Thyroid gland (tissue), 4 donors: ENCODE data around the gene SNAPC1.

ENCODE experiments used
- CTCF ChIP-seq, 6 experiments: fragments of 200-600 bp in 3 of 6; fragments of 450-650 bp in 3 of 6; sonication (generic) in 3 of 6; IDR thresholded peaks; one replicate each; pipeline ENCODE4 v1.5.1; 2016 to 2019; ENCODE audit warnings: antibody characterized with exemption in 6 of 6, mild to moderate bottlenecking in 2 of 6, inconsistent platforms in 1 of 6, moderate library complexity in 1 of 6
- POLR2A ChIP-seq, 2 donors: fragments of 450-650 bp; IDR thresholded peaks; one replicate each; pipeline ENCODE4 v1.6.1; 2017; ENCODE audit warnings: antibody characterized with exemption in 2 of 2, mild to moderate bottlenecking in 2 of 2, moderate library complexity in 1 of 2

GRCh38 chr14:61761959-61762786 lies at the start of gene SNAPC1:
- no peak for TF ChIP-seq CTCF (IDR thresholded peaks at IDR 0.05)
- peak; percentile 5 to 98 for TF ChIP-seq POLR2A (IDR thresholded peaks at IDR 0.05)
